NCI-H1694 (cell line): ENCODE measurements around the gene HPRT1.

Source experiments
- DNase-seq: peaks from one replicate; lab custom pipeline; 2025; lab: John Stamatoyannopoulos, UW

Gene HPRT1

DNA sequence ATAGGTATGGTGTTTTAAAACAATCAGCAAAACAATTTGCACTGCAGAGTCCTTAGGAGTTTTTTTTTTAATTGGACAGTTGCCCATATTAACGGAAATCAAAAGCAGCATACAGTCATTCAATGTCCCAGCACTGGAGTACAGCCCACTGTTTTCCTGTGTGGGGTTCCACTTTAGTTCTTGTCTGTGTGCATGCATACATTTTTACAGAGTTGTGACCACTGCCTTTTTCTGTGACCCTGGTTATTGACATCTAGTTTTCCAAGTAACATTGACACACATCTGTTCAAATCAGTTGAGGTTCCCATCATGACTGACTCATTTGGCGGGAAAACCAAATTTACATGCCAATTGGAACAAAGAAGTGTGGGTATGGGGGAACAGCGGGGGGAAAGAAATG lies 83.3 kb downstream of the HPRT1 start:
- no peak for DNase-seq

DNA sequence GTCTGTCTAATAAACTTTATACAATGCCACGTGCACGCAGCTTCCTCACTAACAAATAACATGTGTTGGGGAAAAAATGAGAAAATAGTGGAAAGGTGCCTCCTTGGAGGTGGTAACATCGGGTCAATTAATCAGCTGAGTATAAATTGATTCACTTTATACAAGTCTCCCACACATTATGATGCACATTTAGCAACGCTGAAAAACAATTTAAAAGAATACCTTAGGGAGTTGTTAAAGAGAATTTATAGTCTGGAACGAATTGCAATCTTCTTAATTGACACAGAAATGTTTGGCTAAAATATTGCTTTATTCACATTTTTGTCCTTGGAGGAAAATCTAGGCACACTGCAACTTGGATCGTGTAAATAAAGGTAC lies 84.2 kb downstream of the HPRT1 start:
- DNase-seq, result no peak

DNA sequence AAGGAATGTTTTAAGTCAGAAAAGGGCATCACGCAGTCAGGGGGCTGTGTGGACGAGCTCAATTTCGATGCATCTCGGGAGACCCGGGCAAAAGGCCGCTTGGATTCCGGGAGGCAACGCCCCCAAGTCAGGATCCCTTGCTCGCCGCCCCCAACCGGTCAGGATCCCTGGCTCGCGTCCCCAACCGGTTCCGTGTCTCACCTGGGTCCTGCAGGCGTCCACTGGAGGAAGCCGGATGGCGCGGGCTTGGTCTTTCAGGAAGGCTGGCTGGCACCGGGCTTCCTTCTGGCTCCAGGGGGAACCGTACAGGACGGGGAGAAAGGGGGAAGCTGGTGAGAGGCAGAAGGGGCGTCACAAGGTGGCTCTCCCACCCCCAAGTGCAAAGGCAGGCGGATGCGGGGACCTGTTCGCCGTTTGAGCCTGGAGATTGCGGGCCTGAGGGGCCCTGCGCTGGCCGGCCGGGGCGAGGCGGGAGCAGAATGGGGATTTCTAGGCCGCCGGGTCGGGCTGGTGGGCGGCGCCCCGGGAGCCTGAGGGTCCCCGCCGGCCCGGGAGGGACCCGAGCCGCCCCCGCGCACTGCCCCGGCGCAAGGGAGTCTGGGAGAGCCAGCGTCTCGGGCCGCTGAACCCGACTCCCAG lies 84.7 kb downstream of the HPRT1 start:
- DNase-seq, result no peak

DNA sequence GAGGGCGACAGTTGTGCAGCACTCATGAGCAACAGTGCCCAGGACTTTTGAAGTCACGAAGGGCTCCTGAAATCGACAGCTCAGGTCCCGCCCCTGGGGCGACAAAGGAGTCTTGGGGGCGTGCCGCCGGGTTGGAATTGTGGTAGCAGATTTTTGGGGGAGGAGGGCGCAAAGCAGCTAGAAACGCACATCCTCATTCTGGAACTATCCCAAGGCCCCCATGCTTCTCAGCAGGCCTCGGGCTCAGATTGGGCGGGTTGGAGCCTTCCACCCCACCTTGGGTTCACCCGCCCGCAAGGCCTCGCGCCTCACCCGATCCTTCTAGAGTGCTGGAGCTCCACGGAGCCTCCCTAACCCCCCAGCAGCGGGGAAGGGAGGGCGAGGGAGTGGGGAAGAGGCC lies 85.5 kb downstream of the HPRT1 start:
- no peak for DNase-seq

DNA sequence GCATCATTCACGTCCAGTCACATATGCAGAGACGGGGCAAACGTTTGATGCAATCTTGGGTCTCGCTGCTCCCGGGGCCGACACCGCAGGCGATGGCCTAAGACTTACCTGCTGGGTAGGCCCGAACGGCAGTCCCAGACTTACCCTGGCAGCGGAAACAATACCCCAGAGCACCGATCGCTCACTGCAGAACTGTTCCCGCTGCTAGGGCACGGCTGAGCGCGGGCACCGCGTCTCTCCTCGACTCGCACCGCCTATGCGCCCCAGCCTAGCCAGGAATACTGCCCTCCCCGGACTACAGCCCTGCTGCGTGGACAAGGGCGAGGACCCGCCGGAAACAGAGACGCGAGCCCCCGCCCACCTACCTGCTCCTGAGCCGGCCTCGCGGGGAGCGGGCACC lies 86.2 kb downstream of the HPRT1 start:
- DNase-seq, result no peak

DNA sequence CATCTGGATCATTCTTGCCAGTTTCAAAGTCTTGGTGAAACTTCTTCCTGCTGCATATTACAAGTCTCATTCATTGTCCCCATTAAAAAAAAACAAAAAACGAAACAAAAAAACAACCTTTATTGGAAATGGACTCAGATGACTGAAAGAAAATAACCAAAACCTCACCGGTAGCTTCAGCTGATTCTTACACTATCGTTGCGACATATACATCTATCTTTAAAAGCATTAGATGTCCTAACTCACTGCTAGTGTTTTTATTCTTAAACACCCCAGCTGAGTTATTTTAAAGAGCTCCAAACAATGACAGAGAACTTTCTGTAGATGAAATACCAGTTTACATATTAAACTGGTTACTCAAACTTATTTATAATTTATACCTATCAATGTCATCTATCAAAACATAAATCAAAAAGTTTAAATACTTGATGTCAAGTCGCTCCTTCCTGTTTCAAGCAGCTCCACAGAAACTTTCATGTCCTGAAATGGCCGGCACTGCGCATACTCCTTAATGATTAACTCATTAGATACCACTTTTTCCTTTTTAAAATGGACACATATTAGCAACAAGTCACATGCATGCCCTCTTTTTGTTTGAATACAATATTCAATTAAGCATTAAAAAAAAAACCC lies 87.2 kb downstream of the HPRT1 start:
- DNase-seq, result no peak

DNA sequence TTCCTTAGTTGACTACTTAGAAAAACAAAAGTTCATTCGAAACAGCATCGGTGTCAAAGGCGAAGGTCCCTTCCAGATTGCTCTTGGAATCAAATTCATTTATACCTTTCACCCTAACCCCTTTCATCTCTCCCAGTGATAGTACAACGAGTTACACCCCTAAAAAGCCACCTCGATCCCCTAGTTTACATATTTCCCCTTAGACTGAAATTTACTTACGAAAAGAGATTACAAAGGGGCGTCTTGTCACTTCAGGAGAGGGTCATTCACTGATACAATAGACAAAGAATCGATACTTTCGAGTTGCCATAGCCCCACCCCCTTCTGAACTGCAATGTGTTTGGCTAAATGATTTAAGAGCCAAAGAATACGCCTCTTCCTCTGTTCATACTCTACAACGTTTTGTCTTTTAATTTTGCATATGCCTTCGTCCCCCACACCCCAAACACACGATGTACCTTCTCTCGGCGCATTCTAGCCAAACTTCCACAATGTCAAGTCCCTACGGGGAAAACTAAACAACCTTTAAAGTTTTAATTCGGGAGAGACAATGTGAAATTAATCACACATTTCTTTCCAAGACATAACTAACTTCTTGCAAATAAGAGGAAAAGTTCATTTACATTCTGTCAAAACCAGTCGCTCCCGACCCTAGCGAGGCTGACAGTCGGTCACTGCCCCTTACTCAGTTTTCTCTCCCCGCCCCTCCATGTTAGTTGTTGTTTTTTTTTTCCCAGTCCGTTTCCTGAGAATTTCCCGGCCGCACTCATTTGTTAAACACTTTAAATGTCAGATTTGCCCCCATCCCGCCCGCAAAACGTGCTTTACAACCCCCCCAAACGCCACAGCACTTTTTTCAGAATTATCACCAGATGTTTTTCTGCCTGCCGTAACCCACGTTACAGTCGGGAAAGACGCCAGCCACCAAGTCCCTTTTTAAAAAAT lies 88.6 kb downstream of the HPRT1 start:
- no peak for DNase-seq
